MCF 10A (cell line): Measurements from ENCODE around the gene NTM. TPM values are rescaled to one million over a fixed set of nuclear protein-coding genes. Genes with fewer than 3 reads are reported as not detected.

Source experiments
- BruUV-seq: library from RNA; stranded (reverse); fragments of 400-500 nt; replicated peaks from 2 replicates; lab custom pipeline; 2021; lab: Mats Ljungman, UMichigan
- CTCF ChIA-PET: fragments of 300-600 bp; sonication (Branson Sonifier 250); formaldehyde crosslinking; extraction: SDS; loops from one replicate; lab custom pipeline; 2021; ENCODE audit warnings: antibody characterized with exemption, inconsistent platforms; lab: Yijun Ruan, JAX
- POLR2A ChIA-PET: fragments of 300-600, 350-650 bp; sonication (Branson Sonifier 250); formaldehyde crosslinking; extraction: SDS; loops from one replicate; lab custom pipeline; 2020; ENCODE audit warnings: antibody characterized with exemption, inconsistent platforms; lab: Yijun Ruan, JAX
- DNase-seq: peaks from one replicate; pipeline ENCODE4 v3.0.0-alpha.2; 2018; ENCODE audit not compliant: unreplicated experiment
- H3K27ac Mint-ChIP-seq: one replicate; pipeline ENCODE4 v1.8.0; 2022; ENCODE audit warnings: mild to moderate bottlenecking, low read depth, mixed read lengths; ENCODE audit not compliant: unreplicated experiment
- H3K27me3 Mint-ChIP-seq: one replicate; pipeline ENCODE4 v1.8.0; 2022; ENCODE audit warnings: mixed read lengths; ENCODE audit not compliant: insufficient read depth, unreplicated experiment
- H3K36me3 Mint-ChIP-seq: one replicate; pipeline ENCODE4 v1.8.0; 2022; ENCODE audit warnings: mild to moderate bottlenecking, moderate library complexity, mixed read lengths; ENCODE audit not compliant: insufficient read depth, unreplicated experiment
- H3K4me1 Mint-ChIP-seq: one replicate; pipeline ENCODE4 v1.8.0; 2022; ENCODE audit warnings: mixed read lengths; ENCODE audit not compliant: insufficient read depth, unreplicated experiment
- H3K4me3 Mint-ChIP-seq: one replicate; pipeline ENCODE4 v1.8.0; 2022; ENCODE audit warnings: mild to moderate bottlenecking, moderate library complexity, mixed read lengths; ENCODE audit not compliant: unreplicated experiment
- H3K9me3 Mint-ChIP-seq: one replicate; pipeline ENCODE4 v1.8.0; 2022; ENCODE audit warnings: mixed read lengths; ENCODE audit not compliant: unreplicated experiment
- intact Hi-C: fragments of 100-400 bp; cut with micrococcal nuclease; formaldehyde crosslinking; loops from 2 replicates; pipeline ENCODE4 v1.14.1; 2022
- total RNA-seq: library from RNA; stranded (reverse); gene quantifications from 2 replicates; pipeline ENCODE4 v1.2.3, GENCODE V29; 2022
- TF ChIP-seq, protein P1 (sequence below): fragments of 200-600 bp; IDR thresholded peaks from one replicate; pipeline ENCODE4 v1.8.0; 2022; ENCODE audit warnings: antibody characterized with exemption, mild to moderate bottlenecking; ENCODE audit not compliant: unreplicated experiment

NTM gene
- total RNA-seq, 1 experiment from 2014 or later = not detected

DNA sequence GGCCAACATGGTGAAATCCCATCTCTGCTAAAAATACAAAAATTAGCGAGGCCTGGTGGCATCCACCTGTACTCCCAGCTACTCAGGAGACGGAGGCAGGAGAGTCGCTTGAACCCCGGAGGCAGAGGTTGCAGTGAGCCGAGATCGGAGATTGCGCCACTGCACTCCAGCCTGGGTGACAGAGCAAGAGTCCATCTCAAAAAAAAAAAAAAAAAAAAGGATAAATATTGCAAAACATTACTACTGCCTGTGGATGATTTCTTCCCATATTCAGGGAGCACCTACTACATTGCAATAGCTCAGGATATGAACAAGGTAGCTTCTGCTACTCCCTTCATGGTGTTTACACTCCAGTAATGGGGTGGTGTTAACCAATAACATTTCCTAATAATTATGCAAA is 980.6 kb downstream of the NTM start:
- no peaks in the 10 kb centered on the region for H3K36me3 Mint-ChIP-seq
- BruUV-seq = no TSS peak
- no peak overlapping the region for H3K27ac Mint-ChIP-seq
- POLR2A ChIA-PET = no interaction called here
- CTCF ChIA-PET = interaction anchor here (0.6 kb wide), 1 partner anchor 1484 kb away, joined by 4 read pairs; no protein-coding TSS in a partner anchor
- H3K4me3 Mint-ChIP-seq = no peak overlapping the region
- H3K9me3 Mint-ChIP-seq = peaks cover 43% of the 10 kb centered on the region
- intact Hi-C loops = no loop called here
- H3K27me3 Mint-ChIP-seq = no peaks in the 10 kb centered on the region
- H3K4me1 Mint-ChIP-seq = no peaks in the 10 kb centered on the region
- no peak for DNase-seq
- TF ChIP-seq, protein P1, sequence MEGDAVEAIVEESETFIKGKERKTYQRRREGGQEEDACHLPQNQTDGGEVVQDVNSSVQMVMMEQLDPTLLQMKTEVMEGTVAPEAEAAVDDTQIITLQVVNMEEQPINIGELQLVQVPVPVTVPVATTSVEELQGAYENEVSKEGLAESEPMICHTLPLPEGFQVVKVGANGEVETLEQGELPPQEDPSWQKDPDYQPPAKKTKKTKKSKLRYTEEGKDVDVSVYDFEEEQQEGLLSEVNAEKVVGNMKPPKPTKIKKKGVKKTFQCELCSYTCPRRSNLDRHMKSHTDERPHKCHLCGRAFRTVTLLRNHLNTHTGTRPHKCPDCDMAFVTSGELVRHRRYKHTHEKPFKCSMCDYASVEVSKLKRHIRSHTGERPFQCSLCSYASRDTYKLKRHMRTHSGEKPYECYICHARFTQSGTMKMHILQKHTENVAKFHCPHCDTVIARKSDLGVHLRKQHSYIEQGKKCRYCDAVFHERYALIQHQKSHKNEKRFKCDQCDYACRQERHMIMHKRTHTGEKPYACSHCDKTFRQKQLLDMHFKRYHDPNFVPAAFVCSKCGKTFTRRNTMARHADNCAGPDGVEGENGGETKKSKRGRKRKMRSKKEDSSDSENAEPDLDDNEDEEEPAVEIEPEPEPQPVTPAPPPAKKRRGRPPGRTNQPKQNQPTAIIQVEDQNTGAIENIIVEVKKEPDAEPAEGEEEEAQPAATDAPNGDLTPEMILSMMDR = no peak

DNA sequence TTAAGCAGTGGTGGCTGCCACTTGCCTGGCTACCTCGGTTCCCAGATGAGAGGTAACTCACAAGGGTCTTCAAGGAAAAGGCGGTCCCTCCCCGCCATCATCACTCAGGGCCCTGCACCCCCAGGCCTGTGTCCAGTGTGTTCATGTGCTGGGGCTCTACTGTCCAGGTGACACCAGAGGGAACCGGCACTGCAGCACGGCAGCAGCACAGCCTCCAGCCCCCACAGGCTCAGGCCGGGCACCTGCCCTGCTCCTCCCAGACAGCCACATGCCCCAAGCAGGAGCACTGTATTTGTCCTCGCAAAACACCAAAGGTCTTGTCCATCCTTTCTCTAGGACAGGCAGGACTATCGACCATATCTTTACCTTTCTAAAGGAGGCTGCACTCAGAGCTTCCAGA is 982.1 kb downstream of the NTM start:
- Mint-ChIP-seq H3K27ac (no peak overlapping the region), H3K27me3 (no peaks in the 10 kb centered on the region), H3K36me3 (no peaks in the 10 kb centered on the region), H3K4me1 (no peaks in the 10 kb centered on the region), H3K9me3 (peaks cover 37% of the 10 kb centered on the region), H3K4me3 (no peak overlapping the region)
- TF ChIP-seq, protein P1 = no peak
- intact Hi-C loops = no loop called here
- CTCF ChIA-PET = no interaction called here
- no TSS peak for BruUV-seq
- no peak for DNase-seq
- POLR2A ChIA-PET = no interaction called here

DNA sequence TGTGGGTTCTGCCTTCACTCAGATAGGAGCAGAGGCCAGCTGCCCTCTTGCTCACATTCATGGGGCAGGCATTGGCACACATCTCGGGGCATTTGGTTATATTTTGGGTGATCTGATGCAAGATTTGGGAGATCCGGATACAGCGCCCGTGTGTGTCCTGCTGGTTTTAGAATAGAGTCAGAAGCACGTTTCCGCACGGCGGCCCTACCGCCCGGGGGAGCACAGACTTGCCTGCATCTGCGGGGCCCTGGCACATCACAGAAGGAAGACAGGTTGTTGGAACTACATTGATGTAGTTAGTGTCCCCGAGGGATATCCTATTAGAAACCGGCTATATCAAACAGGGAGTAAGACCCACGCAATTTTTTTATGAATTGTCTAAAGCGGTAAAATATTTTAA is 982.8 kb downstream of the NTM start:
- no peak overlapping the region for H3K4me3 Mint-ChIP-seq
- no TSS peak for BruUV-seq
- intact Hi-C loops = no loop called here
- ChIA-PET CTCF (no interaction called here), POLR2A (no interaction called here)
- H3K27me3 Mint-ChIP-seq = no peaks in the 10 kb centered on the region
- H3K36me3 Mint-ChIP-seq = no peaks in the 10 kb centered on the region
- no peaks in the 10 kb centered on the region for H3K4me1 Mint-ChIP-seq
- no peak for DNase-seq
- H3K9me3 Mint-ChIP-seq = peaks cover 34% of the 10 kb centered on the region
- H3K27ac Mint-ChIP-seq = no peak overlapping the region
- TF ChIP-seq, protein P1 = no peak

DNA sequence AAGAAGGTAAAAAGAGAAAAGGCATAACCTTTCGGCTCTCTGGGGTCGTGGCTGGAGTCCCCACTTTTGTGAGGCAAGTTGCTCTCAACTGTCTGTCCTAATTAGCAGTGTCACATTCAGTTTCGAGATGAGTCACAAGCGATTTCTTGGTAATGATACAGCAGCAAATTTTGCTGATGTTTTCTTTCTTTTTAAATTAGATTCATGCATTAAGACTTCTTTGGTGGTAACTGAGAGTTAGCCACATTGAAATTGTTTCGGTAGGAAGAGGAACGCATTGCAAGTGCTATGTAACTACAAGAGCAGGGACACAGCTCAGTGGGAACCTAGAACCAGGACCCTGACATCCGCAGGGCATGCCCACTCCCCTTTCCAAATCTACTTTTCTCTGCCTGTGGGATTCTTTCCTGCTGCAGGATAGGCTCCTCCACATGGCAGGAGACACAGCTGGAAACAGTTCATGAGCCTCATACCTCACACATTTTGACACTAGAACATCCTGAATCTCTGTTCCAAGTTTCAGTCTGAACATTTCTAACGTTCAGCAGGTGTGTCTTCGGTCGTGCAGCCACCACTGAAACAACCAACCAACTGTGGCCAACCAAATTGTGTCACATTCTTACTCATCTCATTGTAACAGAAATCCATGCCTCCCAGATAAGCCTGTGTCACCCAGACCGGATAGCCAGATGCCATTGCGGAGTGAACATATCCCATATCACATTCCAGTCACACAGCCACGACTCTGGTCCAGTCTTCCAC is 987.6 kb downstream of the NTM start:
- no TSS peak for BruUV-seq
- Mint-ChIP-seq H3K36me3 (no peaks in the 10 kb centered on the region), H3K4me1 (no peaks in the 10 kb centered on the region), H3K27ac (no peak overlapping the region), H3K27me3 (no peaks in the 10 kb centered on the region), H3K9me3 (peaks cover 43% of the 10 kb centered on the region), H3K4me3 (no peak overlapping the region)
- ChIA-PET POLR2A (no interaction called here), CTCF (no interaction called here)
- intact Hi-C loops = no loop called here
- TF ChIP-seq, protein P1 = no peak
- no peak for DNase-seq
